DMS53 treated with DMSO at 0.1 percent for 48 hours (cell line): ENCODE measurements around the gene B3GALT5.
A peak's percentile ranks its signal among the peaks of the same experiment; 100 is the strongest.

Experiments used
- DNase-seq: peaks from one replicate; lab custom pipeline; 2025; ENCODE audit not compliant: unreplicated experiment; lab: John Stamatoyannopoulos, UW

Gene B3GALT5

GRCh38 chr21:39602793-39603192 is 9.9 kb upstream of the B3GALT5 start:
- DNase-seq: no peak

DNA sequence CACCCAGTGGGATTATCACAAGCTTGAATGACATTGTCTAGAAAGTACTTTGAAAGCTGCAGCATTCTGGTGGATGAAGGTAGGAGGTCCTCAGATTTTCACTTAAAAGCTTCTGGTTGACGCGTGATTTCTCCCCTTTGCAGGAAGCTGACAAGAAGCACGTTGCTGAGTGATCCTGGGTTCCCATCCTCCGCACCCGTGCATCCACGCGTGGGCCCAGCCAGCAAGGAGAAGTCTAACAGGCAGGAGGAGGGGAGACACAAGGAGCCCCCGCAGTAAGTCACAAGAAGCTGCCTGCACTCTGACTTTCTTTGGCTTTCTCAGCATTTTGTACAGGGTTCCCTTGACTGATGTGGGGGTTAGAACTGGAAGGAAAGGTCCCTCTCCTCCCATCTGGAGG is 7.8 kb upstream of the B3GALT5 start:
- DNase-seq: no peak

- no peak for DNase-seq
Observed at GRCh38 chr21:39610703-39611102, 2.0 kb upstream of the B3GALT5 start.

- no peak for DNase-seq
Observed at GRCh38 chr21:39611551-39612190, 1.1 kb upstream of the B3GALT5 start.

DNA sequence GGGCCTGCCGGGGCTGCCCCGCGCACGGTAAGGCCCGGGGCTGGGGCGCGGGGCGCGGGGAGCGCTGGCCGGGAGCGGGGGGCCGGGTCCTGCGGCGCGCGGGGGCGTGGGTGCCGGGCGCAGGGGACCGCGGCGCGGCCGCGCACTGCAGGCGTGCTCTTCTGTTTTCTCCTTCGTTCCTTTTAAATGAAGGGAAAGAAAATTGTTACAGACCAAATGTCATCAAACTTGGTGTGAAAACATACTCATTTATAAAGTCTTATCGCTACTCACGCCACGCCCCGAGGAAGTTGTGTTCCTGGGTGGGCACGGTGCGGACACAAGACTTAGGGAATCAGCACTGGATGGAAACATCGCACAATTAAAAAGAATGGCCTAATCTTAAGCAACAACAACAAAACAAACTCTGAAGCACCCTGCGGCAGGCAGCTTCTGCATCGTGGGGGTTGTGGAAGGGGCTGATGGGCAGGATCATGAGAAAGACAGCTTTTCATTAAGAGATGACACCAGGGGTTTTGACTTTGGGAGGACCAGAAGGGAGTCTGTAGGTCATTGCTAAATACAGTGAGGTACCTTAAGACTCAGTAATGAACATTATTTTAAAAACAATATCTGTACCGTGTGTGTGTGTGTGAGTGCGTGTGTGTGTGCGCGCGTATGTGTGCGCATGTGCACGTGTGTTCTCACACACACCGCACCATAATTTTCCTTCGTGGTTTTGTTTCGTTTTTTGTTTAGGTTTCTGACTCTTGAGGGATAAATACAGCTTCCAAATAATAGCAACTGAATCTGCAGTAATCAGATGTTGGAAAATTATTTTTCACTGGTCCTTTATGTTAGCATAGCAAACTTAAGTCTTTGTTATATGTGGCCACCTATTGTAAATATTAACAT is 548 bp downstream of the B3GALT5 start:
- no peak for DNase-seq

GRCh38 chr21:39616211-39616772 is 3.6 kb downstream of the B3GALT5 start:
- no peak for DNase-seq

GRCh38 chr21:39620856-39621255 is 8.1 kb downstream of the B3GALT5 start:
- no peak for DNase-seq

- DNase-seq: no peak
Observed at GRCh38 chr21:39625211-39625895, 12.6 kb downstream of the B3GALT5 start.

GRCh38 chr21:39628385-39628784 is 15.6 kb downstream of the B3GALT5 start:
- DNase-seq: no peak

GRCh38 chr21:39630191-39630591 is 17.5 kb downstream of the B3GALT5 start:
- DNase-seq: no peak

DNA sequence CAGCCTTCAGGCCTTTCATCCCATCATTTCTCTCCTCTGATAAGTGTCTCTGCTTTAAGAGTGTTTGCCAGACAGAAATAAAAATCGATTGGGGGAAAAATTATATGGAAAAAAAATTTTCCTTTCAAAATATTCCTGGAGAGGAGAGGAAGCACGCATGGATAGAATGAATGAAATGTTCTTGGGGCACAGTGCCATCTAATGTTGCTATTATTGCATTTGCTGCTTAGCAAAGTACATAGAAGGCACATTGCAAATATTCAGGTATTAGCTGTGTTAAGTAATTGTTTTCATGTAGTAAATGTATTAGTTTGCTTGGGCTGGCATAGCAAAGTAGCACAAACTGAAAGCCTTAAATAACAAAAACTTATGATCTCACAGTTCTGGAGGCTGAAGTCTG is 18.1 kb downstream of the B3GALT5 start:
- no peak for DNase-seq

DNA sequence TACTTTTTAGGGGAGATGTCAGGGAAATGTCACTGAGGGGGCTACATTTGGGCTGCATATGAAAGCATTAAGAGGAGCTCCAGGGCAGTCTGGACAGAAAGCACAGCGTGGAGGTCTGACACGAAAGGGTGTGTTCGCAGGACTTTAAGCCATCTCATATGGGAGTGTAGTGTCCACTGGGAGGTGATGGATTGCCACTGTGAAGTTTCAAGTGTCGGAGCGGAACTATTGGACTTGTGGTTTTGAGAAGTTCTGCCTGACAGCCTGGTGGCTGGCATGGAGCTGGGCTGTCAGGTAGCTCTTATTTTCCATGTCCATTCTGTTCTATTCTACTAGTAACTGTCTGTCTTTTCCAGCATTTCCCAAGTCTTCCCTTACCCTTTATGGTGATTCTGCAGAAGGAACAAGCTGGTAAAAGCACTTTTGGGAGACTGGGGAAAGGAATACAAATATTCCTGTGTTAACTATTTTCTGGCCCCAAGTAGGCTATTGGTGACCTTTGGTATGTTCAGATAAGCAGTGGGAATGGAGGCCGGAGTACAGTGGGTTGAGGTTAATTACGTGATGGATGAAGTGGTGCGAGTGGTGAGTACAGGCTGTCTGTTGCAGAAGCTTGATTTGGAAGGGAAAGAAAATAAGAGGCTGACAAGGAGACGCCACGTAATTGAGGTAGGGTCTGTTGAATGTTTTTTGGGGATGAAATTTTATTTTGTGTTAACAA is 19.3 kb downstream of the B3GALT5 start:
- no peak for DNase-seq

GRCh38 chr21:39632796-39633442 is 20.2 kb downstream of the B3GALT5 start:
- peak; percentile 16 for DNase-seq

- DNase-seq: no peak
Observed at GRCh38 chr21:39633770-39634181, 21.0 kb downstream of the B3GALT5 start.

DNA sequence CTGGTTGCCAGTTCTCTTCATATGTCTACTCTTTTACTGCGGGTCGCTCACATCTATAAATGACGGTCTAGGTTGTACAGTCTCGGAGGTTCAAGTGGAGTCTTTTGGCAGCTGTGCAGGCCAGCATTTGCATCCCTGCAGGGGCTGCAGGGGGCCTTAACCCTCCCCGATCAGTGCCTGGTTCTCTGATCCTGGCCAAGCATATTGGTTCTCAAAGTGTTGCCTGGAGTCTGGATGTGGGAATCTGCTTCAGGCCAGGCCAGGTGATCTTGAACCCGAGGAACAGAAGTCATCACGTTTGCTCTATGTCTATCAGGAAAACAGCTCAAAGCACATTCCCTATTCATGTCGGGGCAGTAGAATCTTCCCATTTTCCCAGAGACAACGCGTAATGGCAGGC is 21.8 kb downstream of the B3GALT5 start:
- no peak for DNase-seq

GRCh38 chr21:39637197-39637970 is 24.6 kb downstream of the B3GALT5 start:
- peak; percentile 76 for DNase-seq

DNA sequence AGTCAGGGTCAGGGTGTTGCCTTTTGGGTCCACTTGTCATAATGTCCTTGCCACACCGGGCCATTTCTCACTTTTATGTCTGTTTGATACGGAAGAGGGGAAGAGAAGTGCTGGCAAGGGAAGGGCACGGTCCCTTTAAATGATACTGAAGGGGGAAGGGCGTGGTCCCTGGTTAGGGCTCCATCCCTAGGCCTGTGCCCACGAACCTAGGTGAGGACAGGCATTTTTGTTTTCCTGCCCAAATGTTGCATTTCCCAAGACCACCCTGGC is 25.2 kb downstream of the B3GALT5 start:
- DNase-seq: no peak

GRCh38 chr21:39638281-39638680 is 25.5 kb downstream of the B3GALT5 start:
- DNase-seq: no peak

GRCh38 chr21:39640754-39641153 is 28.0 kb downstream of the B3GALT5 start:
- no peak for DNase-seq
